ENCODE data around the gene RHOF.

- TF ChIP-seq EZH2phosphoT487 (IDR thresholded peaks at IDR 0.05; ENCODE audit: borderline replicate concordance, low read length) (no peak), CTCF (conservative IDR thresholded peaks at IDR 0.05; ENCODE audit: low read depth, low read length) (no peak), EZH2 (IDR thresholded peaks at IDR 0.05; ENCODE audit: low read length, unreplicated experiment) (no peak)
These were observed 27.0 kb downstream of the RHOF start for GRCh38 chr12:121766290-121767039.

Data from PC-3 (cell line).